K562 (cell line): ENCODE results near the gene PHLDB3. TPM values are rescaled to one million over a fixed set of nuclear protein-coding genes. Genes with fewer than 3 reads are reported as not detected.

Experiments
- ATAC-seq: fragments of 200-7000 bp; cut with Tn5 transposase; 3 replicates; pipeline ENCODE4 v1.9.1; 2020; ENCODE audit warnings: moderate library complexity
- BruUV-seq: library from RNA; stranded (reverse); fragments of 400-500 nt; replicated peaks from 2 replicates; lab custom pipeline; 2021; lab: Mats Ljungman, UMichigan
- CTCF ChIA-PET: fragments of 300-600 bp; formaldehyde crosslinking; extraction: SDS; loops from one replicate; lab custom pipeline; 2021; ENCODE audit warnings: low intra/inter-chr PET ratio; lab: Yijun Ruan, JAX
- POLR2A ChIA-PET: fragments of 300-600, 350-650 bp; sonication (Branson Sonifier 250); formaldehyde crosslinking; extraction: SDS; loops from one replicate; lab custom pipeline; 2021; ENCODE audit warnings: antibody characterized with exemption, inconsistent platforms; lab: Yijun Ruan, JAX
- DNase-seq, 4 experiments: peaks; one replicate each; pipeline versions ENCODE4 v3.0.0 to v3.0.0-alpha.2; 2011 to 2018; ENCODE audit warnings: low spot score in 3 of 4, mixed read lengths in 3 of 4; ENCODE audit errors: extremely low read depth in 1 of 4
- FAIRE-seq: peaks from 2 replicates; lab custom pipeline; 2011; peaks lifted over from hg19 to GRCh38; lab: Jason Lieb, UNC
- H2AFZ ChIP-seq: 2 replicates; pipeline ENCODE4 v1.6.0; 2011; ENCODE audit warnings: low read depth, low read length, control low read depth, inconsistent platforms
- H3K27ac ChIP-seq: fragments of 200-600 bp; 3 replicates; pipeline ENCODE4 v1.8.0; 2011; ENCODE audit warnings: low read depth, mild to moderate bottlenecking, control low read depth, inconsistent platforms, low read length, moderate library complexity, mixed read lengths; ENCODE audit errors: extremely low read depth
- H3K27me3 ChIP-seq, 2 experiments: fragments of 300-600 bp in 1 of 2; 2 replicates in 1 of 2; 3 replicates in 1 of 2; pipeline versions ENCODE4 v1.6.0 to v1.8.0; 2011; ENCODE audit warnings: inconsistent platforms in 2 of 2, low read length in 2 of 2, mild to moderate bottlenecking in 1 of 2, mixed read lengths in 1 of 2, moderate library complexity in 1 of 2; ENCODE audit not compliant: control insufficient read depth in 2 of 2, insufficient read depth in 2 of 2
- H3K36me3 ChIP-seq: fragments of 300-600 bp; 3 replicates; pipeline ENCODE4 v1.8.0; 2011; ENCODE audit warnings: mild to moderate bottlenecking, low read length, inconsistent platforms; ENCODE audit not compliant: control insufficient read depth, insufficient read depth
- H3K4me1 ChIP-seq, 2 experiments: fragments of 200-600 bp in 1 of 2; replicated peaks in 1 of 2; 2 replicates in 1 of 2; 3 replicates in 1 of 2; pipeline versions ENCODE4 v1.5.1 to v1.8.0; 2011; ENCODE audit warnings: inconsistent platforms in 2 of 2, low read length in 2 of 2, mild to moderate bottlenecking in 1 of 2, mixed read lengths in 1 of 2, moderate library complexity in 1 of 2; ENCODE audit not compliant: control insufficient read depth in 2 of 2, insufficient read depth in 2 of 2
- H3K4me2 ChIP-seq: 2 replicates; pipeline ENCODE4 v1.6.1; 2011; ENCODE audit warnings: low read length, control low read depth, inconsistent platforms, mixed read lengths; ENCODE audit not compliant: insufficient read depth
- H3K4me3 ChIP-seq: fragments of 200-600 bp; sonication (generic), shearing (Covaris generic); 2 replicates; pipeline ENCODE4 v1.5.1; 2016; ENCODE audit warnings: control low read depth, inconsistent platforms
- H3K79me2 ChIP-seq: fragments of 200-600 bp; 3 replicates; pipeline ENCODE4 v1.8.0; 2011; ENCODE audit warnings: low read length, inconsistent platforms; ENCODE audit not compliant: control insufficient read depth, insufficient read depth
- H3K9ac ChIP-seq, 2 experiments: 2 replicates each; pipeline versions ENCODE4 v1.6.0 to v1.6.1; 2011; ENCODE audit warnings: low read depth in 2 of 2, low read length in 2 of 2, control low read depth in 1 of 2, inconsistent platforms in 1 of 2, mild to moderate bottlenecking in 1 of 2, mixed read lengths in 1 of 2; ENCODE audit not compliant: insufficient read depth in 1 of 2
- H3K9me1 ChIP-seq: one replicate; pipeline ENCODE4 v1.6.0; 2011; ENCODE audit warnings: inconsistent platforms, mild to moderate bottlenecking, low read length, moderate library complexity; ENCODE audit not compliant: control insufficient read depth, insufficient read depth
- H3K9me3 ChIP-seq: replicated peaks from 2 replicates; pipeline ENCODE4 v1.5.1; 2011; ENCODE audit warnings: low read depth, low read length, inconsistent platforms; ENCODE audit not compliant: control insufficient read depth, insufficient read depth
- H4K20me1 ChIP-seq: replicated peaks from 2 replicates; pipeline ENCODE4 v1.6.1; 2011; ENCODE audit warnings: low read length, inconsistent platforms, mixed read lengths; ENCODE audit not compliant: control insufficient read depth, insufficient read depth
- CBX2 ChIP-seq: fragments of 200-600 bp; sonication (generic); IDR thresholded peaks from one replicate; pipeline ENCODE4 v1.6.1; 2012; ENCODE audit warnings: mild to moderate bottlenecking, low read length, inconsistent platforms; ENCODE audit not compliant: insufficient read depth, poor library complexity, severe bottlenecking
- HNRNPH1 ChIP-seq: fragments of 200-400 bp; formaldehyde crosslinking; optimal IDR thresholded peaks from 2 replicates; pipeline ENCODE3; 2017; ENCODE audit warnings: low read depth, mild to moderate bottlenecking, low read length, moderate library complexity
- SRSF7 ChIP-seq: fragments of 200-400 bp; formaldehyde crosslinking; optimal IDR thresholded peaks from 2 replicates; pipeline ENCODE3; 2017; ENCODE audit warnings: mild to moderate bottlenecking, low read depth, low read length
- WGBS: fragments of 100-300 bp; shearing (Covaris generic); methylation state at CpG from one replicate; pipeline ENCODE4 v1.1.6; 2016; ENCODE audit warnings: low coverage, mixed read lengths; ENCODE audit not compliant: insufficient coverage; ENCODE audit errors: missing lambda C conversion rate; 5-methylcytosine and 5-hydroxymethylcytosine counted together
- in situ Hi-C: fragments of 300-500 bp; cut with MboI; formaldehyde crosslinking; loops from 4 replicates; pipeline ENCODE4 v1.15.0; 2018; ENCODE audit warnings: inconsistent platforms, mixed read lengths
- intact Hi-C: fragments of 100-400 bp; cut with micrococcal nuclease; formaldehyde crosslinking; loops from 2 replicates; pipeline ENCODE4 v1.14.2; 2022
- polyA plus RNA-seq, 8 experiments: library from polyadenylated mRNA; depleted of rRNA in 4 of 8; stranded (reverse) in 5 of 8; unstranded in 3 of 8; fragments of >200 nt; fragmentation: Nextera tagmentation in 2 of 8; fragmentation: Illumina TruSeq in 1 of 8; extraction: Ambion mirVana in 2 of 8; extraction: Trizol in 1 of 8; gene quantifications; 2 replicates each; pipeline versions ENCODE4 v1.2.1 to v1.2.3, GENCODE V29; 2011 to 2014; ENCODE audit warnings: inconsistent platforms in 1 of 8, missing spikeins in 1 of 8
- total RNA-seq, 7 experiments: library from RNA; depleted of rRNA in 6 of 7; stranded (reverse); fragments of >200 nt in 6 of 7; fragmentation: Illumina TruSeq in 2 of 7; extraction: Trizol in 2 of 7; gene quantifications; 2 replicates each; pipeline versions ENCODE4 v1.2.1 to v1.2.3, GENCODE V29; 2011 to 2021; ENCODE audit warnings: low replicate concordance in 1 of 7
- TF ChIP-seq, protein P1 (sequence below): fragments of 250-450 bp; sonication (Bioruptor Pico); IDR thresholded peaks from 2 replicates; pipeline ENCODE4 v1.8.0; 2021; ENCODE audit warnings: borderline replicate concordance, mild to moderate bottlenecking, moderate library complexity; ENCODE audit not compliant: poor library complexity, severe bottlenecking

PHLDB3 gene
- total and polyA plus RNA-seq, 9 of the 15 experiments (the other 6 are each of a cell fraction or from before 2014, with no cell fraction given): 0.04 to 23.5 (median 3.9) TPM

DNA sequence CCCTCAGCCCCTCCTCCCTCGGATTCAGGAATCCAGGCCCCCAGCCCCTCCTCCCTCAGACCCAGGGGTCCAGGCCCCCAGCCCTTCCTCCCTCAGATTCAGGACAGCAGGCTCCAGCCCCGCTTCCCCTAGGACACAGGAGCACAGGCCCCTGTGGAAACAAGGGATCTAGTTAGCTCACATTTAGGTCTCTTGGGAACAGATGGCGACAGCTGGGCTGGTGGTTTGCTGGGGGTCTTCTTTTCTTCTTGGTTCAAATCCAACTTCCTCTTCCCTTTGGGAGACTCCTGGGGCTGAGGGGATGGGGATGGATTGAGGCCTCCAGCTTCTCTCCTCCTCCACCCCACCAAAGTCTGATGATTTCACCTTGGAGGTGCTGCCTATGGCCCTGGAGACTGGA, 48.1 kb upstream of the PHLDB3 start (continued):
- TF ChIP-seq HNRNPH1 (no peak), SRSF7 (no peak)
- TF ChIP-seq, protein P1, sequence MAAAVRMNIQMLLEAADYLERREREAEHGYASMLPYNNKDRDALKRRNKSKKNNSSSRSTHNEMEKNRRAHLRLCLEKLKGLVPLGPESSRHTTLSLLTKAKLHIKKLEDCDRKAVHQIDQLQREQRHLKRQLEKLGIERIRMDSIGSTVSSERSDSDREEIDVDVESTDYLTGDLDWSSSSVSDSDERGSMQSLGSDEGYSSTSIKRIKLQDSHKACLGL (CRISPR knock-in tag): no peak
- TF ChIP-seq, all 486 proteins: peak for 0

DNA sequence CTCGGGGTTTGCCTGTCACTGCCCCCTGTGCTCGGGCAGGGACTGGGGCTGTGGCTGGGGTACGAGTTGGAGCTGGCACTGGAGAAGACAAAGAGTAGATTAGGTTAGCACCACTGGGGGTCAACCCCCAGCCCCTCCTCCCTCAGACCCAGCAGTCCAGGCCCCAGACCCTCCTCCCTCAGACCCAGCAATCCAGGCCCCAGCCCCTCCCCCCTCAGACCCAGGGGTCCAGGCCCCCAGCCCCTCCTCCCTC, 47.6 kb upstream of the PHLDB3 start:
- no TSS peak for BruUV-seq
- WGBS: 80% methylated on average over 3 of the region's 3 CpGs
- H3K4me1 ChIP-seq: peaks cover 0 to 8% of the 10 kb centered on the region in 2 experiments; a peak in 2 of 5 replicates
- no peaks in the 10 kb centered on the region for H3K9me3 ChIP-seq
- POLR2A ChIA-PET: interaction anchor here (0.9 kb wide), 1 partner anchor 26 kb away, joined by 3 read pairs; no protein-coding TSS in a partner anchor
- FAIRE-seq (no peak), ATAC-seq (no peak), DNase-seq (no peak)
- peaks cover 53% of the 10 kb centered on the region; the same call in 2 of the 3 replicates for H3K36me3 ChIP-seq
- no peaks in the 10 kb centered on the region for H4K20me1 ChIP-seq
- no peak for TF ChIP-seq CBX2
- H3K27me3 ChIP-seq: no peaks in the 10 kb centered on the region
- no peak overlapping the region for H2AFZ ChIP-seq
- H3K79me2 ChIP-seq: no peaks in the 10 kb centered on the region
- intact Hi-C loops: loop anchor here (10.0 kb wide), 1 partner anchor 73 kb away; no protein-coding TSS in a partner anchor
- in situ Hi-C loops: no loop called here
- no peak overlapping the region for H3K4me3 ChIP-seq
- H3K4me2 ChIP-seq: no peak overlapping the region
- CTCF ChIA-PET: no interaction called here
- no peak overlapping the region for H3K9ac ChIP-seq
- H3K9me1 ChIP-seq: no peaks in the 10 kb centered on the region
- no peak overlapping the region for H3K27ac ChIP-seq
